GM19239 (cell line): Measurements from ENCODE around the gene SMG6.

ENCODE experiments used
- DNase-seq: peaks from one replicate; pipeline ENCODE4 v3.0.0; 2011; ENCODE audit warnings: low spot score; ENCODE audit not compliant: insufficient read length
- FAIRE-seq: peaks from 2 replicates; lab custom pipeline; 2011; peaks lifted over from hg19 to GRCh38; lab: Jason Lieb, UNC

The SMG6 gene

DNA sequence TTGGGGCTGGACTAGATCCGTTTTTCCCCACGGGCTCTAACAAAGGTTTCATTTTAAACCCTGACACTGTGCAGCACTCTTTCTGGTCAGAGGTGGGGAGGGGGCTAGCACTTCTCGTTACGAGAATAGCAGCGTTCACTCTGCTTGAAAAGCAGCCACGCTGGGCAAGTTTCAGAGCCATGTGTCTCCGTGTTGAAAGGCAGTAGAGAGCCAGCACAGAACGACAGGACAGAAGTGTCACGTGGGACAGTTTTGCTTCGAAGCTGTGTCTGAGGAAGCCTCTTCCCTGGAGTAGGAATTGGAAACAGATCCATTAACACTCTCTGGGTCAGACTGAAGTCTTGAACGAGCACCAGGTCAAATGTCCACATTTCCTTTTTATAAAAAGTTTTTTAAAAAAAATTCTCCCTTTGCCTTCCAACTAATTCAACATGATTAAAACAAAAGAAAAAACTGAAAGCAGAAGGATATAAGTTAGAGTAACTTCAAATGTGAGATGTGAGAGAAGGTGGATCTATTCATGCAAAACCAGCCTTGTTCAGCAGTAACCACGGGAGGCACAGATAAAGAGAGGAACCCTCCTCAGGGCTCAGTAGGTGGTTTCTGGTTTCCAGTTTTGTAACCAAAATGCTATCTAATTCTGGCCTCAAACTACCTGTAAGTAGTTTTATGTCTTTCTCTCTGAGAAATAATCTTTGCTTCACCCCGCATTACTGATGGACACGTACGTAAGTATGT, 65.0 kb downstream of the SMG6 start:
- DNase-seq (no peak), FAIRE-seq (peak; percentile 98)

DNA sequence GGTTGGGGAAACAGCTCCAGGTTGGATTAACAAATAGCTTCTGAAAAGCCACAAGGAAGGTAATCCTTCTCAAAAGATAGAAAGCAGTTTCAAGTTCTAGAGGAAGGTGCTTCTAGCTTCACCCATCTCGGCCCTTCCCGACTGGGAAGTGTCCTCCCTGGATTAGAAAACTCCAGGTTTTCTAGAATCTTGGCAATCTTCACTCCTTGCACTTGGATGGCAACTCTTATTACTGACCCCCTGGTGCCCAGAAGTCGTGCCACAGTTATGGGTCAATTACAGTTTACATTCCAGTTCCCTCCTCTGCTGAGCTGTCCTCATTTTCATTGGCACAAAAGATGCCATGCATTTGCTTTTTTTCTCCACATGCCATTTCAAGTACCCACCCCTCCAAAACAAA, 65.6 kb downstream of the SMG6 start:
- no peak for FAIRE-seq

DNA sequence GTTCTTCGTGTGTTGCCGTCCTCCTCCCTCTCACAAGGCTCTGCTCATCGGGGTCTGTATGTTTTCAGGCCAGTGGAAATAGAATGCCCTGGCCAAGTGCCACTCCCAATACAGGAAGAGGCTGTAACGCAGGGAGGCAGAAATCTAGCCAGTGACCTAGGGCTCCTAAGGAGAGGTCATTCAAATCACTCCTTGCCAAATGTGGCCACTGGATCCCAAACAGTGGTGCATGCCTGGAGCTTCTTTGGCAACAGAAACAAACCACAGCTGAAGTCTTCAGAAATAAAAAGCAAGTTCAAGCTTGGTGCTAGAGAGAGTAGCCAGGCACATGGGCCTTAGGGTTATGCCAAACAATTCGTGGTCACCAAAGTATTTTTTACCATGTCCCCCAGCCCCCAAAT, 66.1 kb downstream of the SMG6 start:
- DNase-seq (no peak), FAIRE-seq (no peak)

More for the DNA sequence above, 65.6 kb downstream of the SMG6 start:
- no peak for DNase-seq

DNA sequence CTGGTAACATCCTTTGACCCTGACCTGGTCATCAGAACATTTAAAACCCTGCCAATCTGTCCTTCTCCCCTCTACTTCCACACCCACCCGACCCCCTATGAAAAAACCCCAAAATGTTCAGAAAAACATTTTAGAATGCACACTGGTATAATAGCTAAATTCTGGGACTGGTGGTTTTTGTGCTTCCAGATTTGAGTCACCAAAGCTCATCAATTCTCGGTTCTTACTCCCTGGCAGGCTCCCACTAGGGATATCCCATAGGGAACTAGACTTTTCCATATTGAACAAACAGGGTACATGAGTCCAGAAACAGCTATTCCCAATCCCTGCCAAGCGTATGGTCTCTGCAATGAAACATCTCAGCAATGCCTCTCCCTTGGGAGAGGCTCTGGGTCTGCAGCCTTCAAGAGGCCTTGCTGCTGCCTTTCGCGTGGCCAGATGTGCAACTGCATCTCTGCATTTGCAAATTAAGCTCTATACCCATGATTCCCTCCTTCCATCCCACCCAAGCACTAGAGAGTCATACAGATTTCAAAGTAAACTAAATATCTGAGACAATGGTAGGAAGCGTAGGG, 67.7 kb downstream of the SMG6 start:
- FAIRE-seq: peak; percentile 26
- DNase-seq: no peak

DNA sequence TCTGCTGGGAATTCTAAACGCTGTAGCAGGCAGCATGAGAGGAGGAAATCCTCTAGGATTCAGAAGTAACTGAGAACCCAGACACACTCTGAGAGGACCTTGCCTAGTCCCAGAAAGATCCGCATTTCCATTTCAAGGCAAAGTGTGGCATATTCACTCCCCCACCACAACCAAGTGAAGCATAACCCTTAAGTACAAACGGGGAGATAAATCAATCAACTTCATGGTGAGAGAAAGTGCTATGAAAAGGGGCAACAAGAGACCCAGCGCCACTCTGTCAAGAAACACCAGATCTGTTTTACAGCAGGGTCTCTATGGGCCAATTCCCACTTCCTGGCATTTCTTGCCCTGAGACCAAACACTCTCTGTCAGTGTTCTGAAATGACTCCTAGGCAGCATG, 68.3 kb downstream of the SMG6 start:
- FAIRE-seq (no peak), DNase-seq (no peak)

DNA sequence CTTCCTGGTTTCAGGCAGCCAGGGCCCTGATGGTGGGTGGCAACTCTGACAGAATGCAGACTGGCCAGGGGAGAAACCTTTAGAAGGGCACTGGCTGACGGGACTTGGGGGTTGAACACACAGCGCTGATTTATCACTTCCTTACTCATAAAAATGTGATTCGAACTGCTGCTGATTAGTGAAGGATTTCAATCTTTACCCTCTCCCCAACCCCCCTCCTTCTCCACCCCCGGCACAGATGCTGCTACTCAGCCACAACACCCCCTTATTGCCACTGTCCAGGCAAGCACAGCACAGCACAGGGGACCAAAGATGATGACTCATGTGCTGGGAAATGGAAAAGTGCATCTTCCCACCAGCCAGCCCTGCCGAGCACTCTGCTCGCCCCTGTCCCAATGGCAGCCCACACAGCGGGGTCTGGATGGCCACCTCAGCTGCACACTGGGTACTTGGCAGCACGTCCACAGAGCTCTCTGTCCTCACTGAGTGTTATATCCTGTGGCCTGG, 70.1 kb downstream of the SMG6 start:
- DNase-seq (no peak), FAIRE-seq (no peak)

DNA sequence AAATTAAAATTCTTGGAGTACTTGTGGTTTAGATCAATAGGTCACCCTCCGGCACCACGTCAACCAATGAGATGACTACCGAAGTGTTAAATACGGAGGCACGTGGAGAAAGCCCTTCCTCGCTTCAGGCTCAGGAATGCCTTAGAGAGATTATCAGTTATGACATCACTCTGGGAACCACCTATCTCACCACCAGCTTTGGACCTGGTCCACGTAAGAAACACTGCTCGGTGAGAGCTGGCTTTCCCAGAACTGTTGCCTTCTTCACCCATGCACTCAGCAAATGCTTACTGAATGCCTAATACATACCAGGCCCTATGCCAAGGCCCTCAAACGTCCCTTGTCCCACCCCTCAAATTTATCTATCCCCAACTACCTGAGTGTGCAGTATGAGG, 71.3 kb downstream of the SMG6 start:
- FAIRE-seq (no peak), DNase-seq (no peak)

DNA sequence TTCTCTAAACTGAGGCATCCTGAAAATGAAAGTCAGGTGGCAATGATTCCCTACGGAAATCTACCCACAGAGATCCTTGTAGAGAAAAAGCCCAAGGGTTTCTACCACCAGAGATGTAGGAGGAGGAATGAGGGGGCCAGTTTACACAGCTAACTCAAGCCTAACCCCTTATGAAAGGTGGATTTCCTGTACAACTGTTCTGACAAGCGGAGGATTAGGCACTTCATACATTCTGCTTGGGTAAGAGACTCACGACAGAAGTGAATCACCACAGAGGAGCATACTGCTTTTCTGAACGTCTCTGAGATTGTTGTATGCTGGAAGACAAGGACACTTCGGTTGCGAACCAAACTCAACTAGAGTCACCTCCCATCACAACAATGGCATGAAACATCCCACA, 72.7 kb downstream of the SMG6 start:
- no peak for DNase-seq
- FAIRE-seq: no peak

DNA sequence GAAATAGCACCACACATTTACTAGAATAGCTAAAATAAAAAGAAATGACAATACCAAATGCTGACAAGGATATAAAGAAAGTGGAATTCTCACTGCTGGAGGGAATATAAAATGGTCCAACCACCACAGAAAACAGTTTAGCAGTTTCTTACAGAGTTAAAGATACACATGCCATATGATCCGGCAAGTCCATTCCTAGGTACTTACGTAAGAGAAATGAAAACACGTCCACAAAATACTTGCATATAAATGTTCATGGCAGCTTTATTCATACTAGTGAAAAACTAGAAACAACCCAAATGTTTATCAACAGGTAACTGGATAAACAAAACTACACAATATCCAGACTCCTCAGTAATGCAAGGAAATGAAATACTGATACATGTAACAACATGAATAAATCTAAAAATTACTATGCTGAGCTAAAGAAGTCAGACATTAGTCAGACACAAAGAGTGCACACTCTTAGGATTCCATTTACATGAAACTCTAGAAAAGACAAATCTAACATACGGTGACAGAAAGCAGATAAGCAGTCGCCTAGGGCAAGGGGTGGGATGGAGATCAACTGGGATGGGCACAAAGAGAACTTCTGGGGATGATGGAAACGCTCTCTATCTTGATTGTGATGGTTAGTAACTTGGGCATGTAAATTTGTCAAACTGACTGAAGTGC, 76.4 kb downstream of the SMG6 start:
- DNase-seq (no peak), FAIRE-seq (no peak)

DNA sequence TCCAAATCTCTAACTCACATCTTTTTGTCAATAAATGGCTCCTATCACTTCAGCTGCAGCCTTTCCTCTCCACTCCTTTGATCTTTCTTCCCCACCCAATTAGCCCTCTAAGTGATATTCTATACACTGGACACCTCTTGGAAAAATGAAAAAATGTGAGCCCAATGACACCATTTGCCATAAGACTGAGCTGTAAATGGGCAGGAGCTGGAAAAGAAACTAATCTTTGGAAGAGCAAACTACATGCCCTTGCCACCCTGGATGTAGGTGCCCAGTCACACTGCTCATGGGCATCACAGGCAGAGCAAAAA, 80.0 kb downstream of the SMG6 start:
- DNase-seq (no peak), FAIRE-seq (no peak)

DNA sequence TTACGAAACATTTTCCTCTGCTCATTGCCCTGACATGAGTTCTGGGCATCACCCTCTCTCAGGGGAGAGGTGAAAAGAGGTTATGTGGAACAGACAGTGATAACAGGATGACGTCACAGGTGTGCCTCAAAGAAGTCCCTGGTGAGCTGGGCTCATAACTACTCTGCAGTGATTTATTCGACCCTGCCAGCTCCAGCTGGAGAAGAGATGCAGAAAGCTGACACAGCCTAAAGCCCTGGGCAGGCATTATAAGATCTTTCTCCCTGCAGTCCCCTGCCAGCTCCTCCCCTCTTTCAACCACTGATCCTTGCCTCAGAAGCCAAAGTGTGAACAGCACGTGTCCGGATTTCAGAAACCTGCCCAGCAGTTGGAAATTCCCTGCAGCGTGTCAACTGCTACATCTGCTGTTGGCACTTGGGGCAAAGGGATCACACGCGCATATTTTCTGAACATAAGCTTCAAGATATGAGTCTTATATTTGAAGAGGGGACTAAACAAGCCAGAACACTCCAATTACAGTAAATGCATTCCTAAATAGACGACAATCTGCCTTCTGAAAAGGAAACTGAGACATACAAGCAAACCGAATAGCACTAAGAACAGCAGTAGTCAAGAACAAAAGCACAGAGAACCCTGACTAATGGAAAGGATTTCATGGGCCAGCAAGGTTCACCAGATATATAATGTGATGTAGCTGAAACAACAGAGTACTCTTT, 80.5 kb downstream of the SMG6 start:
- FAIRE-seq (peak; percentile 98), DNase-seq (peak; percentile 15)

DNA sequence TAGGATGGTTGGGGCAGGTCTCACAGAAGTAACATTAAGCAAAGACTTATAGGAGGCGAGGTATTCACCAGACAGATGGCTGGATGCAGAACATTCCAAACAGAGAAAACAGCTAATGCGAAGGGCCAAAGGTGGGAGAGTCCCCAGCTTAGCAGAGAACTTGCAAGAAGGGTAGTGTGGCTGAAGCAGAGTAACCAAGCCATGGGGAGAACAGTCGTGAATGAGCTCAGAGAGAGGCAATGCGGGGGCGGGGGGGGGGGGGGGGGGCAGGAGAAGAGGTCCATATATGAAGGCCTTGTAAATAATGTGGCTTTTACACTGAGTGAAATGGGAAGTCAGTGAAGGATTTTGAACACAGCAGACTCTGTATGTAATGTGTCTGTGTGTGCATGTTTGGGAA, 81.3 kb downstream of the SMG6 start:
- no peak for FAIRE-seq
- no peak for DNase-seq

DNA sequence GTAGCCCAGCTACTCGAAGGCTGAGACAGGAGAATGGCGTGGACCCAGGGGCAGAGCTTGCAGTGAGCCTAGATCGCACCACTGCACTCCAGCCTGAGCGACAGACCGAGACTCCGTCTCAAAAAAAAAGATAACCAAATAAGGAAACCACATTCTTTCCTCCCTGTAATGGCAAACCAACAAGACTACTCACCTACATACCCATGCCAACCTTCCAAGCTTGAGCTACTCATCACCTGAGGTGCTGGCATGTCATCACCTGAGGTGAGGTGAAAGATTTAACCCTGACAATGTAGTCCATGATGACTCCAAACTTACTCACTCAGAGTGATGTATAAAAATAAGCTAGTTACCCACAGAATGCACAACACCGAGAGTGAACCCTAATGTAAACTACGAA, 85.2 kb downstream of the SMG6 start:
- no peak for DNase-seq
- peak; percentile 28 for FAIRE-seq

DNA sequence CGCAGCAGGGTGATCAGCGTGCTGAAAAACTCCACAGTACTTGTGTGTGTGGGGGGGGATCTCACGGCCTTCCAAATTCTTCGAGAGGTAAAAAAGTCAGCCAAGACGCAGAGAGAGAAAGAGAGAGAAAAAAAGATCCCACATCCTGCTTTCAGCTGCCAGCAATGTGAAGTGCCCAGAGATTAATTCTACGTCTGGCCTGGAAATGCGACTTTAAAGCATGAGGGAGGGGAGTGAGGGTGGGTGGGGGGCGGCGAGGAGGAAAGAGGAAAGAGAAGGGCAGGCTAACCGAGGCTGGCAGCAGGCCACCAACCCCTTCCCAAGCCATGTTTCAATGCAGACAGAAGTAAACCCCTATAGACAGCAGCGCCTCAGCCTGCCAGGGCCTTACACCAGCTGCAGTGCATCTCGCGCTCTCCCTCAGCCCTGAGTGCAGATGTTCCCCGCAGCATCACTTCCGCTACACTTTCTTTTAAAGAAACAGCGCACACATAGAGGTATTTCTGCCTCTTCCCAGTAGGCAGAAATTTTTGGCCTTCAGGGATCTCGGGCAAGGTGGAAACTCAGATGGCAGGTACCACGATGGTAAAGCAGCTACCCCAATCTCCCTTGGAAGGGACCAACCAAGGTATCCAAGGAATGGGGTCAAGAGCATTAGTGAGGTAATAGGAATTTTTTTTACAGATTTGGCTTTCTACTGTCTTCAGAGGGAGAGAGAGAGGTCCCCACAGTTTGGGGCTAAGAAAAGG, 87.8 kb downstream of the SMG6 start:
- FAIRE-seq: peak; percentile 97
- DNase-seq: peak; percentile 65

DNA sequence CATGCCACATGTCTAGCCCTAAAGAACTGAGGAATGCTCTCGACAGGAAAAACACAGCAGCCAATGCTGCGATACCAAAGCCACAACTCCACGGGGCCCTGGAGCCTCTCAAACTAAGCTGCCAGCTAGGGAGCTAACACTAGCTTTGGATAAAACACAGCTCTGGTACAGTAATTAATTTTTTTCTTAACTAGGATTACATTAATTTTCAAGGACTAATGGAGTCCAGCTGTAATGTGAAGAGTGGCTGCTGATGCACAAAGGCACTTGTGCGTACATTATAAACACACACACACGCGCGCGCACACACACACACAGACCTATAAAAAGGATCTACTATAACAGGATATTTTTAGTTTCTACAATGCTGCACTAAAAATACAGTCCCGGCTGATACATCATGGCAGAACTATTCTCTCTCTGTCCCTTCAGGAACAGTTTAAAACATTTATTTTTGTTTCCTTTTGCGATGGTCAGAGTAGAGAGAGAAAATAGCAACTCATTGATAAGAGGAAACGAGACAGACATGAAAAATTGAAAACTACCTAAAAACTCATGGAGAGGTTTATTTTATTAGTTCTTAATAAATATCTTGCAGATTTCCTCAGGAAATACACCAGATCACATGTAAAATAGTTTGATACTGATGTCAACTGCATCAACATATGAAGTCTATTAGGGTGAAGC, 88.5 kb downstream of the SMG6 start:
- FAIRE-seq (no peak), DNase-seq (no peak)

DNA sequence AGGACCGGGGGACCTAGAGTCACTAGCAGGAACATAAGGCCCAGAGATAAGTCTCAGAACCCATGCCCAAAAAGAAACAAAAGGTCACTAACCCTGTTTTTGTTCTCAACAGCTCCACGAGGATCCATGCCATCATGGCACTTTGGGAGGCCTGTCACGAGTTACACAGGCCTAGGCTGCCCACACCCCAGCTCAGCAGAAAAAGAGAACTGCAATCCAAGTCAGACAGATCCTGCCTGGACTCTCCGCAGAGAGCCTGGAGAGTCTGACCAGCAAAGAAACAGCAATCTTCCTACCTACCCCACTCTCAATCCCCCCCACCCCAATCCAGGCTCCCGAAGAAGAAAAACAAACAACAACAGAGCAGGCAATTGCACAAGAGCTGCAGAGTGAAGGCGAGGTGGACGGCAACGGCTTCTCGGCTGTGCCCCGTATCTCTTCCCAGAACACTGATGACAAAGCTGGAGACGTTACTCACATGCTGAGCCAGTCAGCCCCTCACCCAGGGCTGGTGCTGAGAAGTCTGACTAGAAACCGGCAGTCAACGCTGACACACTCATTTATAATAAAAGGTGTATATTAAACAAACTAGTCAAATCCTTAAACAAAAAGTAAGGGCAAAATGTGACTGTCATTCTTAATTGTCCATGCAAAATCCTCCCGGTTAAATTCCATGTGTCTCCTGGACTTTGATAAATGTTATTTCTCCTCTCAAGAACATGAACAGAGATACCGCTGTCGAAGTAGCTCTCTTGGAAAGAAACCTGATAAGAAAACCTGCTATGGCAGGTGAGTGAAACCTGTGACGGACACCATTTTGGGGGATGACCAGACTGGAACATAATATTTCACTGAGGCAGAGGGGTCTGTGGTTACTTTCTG, 89.3 kb downstream of the SMG6 start:
- no peak for DNase-seq
- no peak for FAIRE-seq

DNA sequence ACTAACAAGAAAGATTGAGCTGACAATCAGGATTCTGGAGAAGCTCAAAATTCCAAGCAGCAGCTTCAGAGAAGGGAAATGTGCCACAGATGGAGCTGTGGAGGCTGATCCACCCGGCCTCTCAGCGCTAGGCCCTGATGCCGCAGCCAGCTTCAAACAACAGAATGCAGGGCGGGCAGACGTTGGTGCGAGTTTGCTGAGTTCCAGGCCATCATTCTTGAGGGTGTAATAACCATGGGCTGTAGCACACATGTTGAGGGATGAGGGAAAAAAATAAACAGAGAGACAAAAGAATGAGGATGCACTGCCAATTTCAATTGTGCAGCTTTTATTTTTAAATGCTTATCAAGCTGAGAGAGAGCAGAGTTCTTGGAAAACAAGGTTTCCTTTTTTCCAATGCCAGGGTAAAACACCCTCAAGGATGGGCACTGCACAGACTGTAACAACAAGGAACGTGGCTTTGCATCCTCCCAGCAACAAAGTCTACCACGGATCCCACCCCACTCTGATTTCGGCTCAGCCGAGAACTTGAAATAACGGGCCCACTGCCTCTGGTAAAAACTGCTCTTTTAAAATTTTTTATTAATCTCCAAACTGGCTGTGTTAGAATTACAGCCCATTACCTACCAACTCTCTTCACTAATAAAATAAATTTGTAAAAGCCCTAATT, 90.2 kb downstream of the SMG6 start:
- DNase-seq: no peak
- FAIRE-seq: no peak

DNA sequence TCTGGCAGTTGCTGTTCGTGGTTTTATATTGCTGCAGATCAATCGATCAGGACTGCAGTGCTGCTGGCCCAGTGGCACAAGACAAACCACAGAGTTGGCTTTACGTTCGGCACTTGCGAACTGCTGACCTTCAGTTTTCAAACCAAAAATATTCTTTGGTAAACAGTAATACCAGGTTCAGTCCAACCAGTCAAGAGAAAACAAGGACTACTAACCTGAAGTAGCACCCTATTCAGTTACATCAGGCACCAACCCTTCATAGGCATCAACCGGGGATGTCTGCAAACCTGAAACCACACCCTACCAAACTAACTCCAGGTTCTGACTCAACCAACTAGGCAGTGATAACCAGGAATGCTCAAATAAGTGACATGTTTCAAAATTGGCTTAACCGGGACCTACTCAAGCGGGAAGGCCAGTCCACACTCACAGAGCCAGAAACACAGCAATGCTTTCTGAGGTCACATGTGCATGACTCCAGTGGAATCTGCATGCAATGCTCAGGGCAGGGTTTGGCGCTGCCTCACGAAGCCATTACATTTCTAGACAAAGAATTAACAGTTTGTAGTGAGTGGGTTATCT, 91.1 kb downstream of the SMG6 start:
- DNase-seq (no peak), FAIRE-seq (no peak)
